PC-3 (cell line): ENCODE data around the gene TTC39A.

Experiments used
- CTCF ChIP-seq: fragments of 300-600 bp; sonication (generic); conservative IDR thresholded peaks from 2 replicates; pipeline ENCODE4 v1.5.1; 2017; ENCODE audit warnings: antibody characterized with exemption, low read depth, mild to moderate bottlenecking, low read length
- EZH2 ChIP-seq: fragments of 300-600 bp; sonication (generic); IDR thresholded peaks from one replicate; pipeline ENCODE4 v1.6.1; 2017; ENCODE audit warnings: antibody characterized with exemption, mild to moderate bottlenecking, low read length; ENCODE audit not compliant: unreplicated experiment
- EZH2phosphoT487 ChIP-seq: fragments of 300-600 bp; sonication (generic); IDR thresholded peaks from 2 replicates; pipeline ENCODE4 v1.6.1; 2018; ENCODE audit warnings: mild to moderate bottlenecking, antibody characterized with exemption, low read length, borderline replicate concordance

- TF ChIP-seq CTCF = no peak
- no peak for TF ChIP-seq EZH2
- no peak for TF ChIP-seq EZH2phosphoT487
Measured at GRCh38 chr1:51289676-51290488, 40.5 kb downstream of the TTC39A start.
